Measurements from ENCODE around the gene MAST4.

The MAST4 gene

GRCh38 chr5:67003685-67003934 lies 407.4 kb downstream of the MAST4 start:
- no peak for DNase-seq

- DNase-seq: peak; percentile 95
These were observed 407.9 kb downstream of the MAST4 start for GRCh38 chr5:67003935-67004729.

- DNase-seq: no peak
These were observed 408.6 kb downstream of the MAST4 start for GRCh38 chr5:67004730-67005350.

- DNase-seq: peak; percentile 22
These were observed 409.7 kb downstream of the MAST4 start for GRCh38 chr5:67005737-67006499.

- no peak for DNase-seq
These were observed 410.3 kb downstream of the MAST4 start for GRCh38 chr5:67006500-67006848.

GRCh38 chr5:67009028-67009427 lies 412.8 kb downstream of the MAST4 start:
- no peak for DNase-seq

- DNase-seq: no peak
These were observed 414.7 kb downstream of the MAST4 start for GRCh38 chr5:67010684-67011409.

GRCh38 chr5:67011422-67011821 lies 415.2 kb downstream of the MAST4 start:
- DNase-seq: no peak

GRCh38 chr5:67012171-67012570 lies 416.0 kb downstream of the MAST4 start:
- no peak for DNase-seq

- no peak for DNase-seq
These were observed 417.5 kb downstream of the MAST4 start for GRCh38 chr5:67013719-67014118.

- DNase-seq: no peak
These were observed 418.0 kb downstream of the MAST4 start for GRCh38 chr5:67014191-67014590.

GRCh38 chr5:67014957-67015400 lies 418.8 kb downstream of the MAST4 start:
- DNase-seq: no peak

- no peak for DNase-seq
These were observed 419.5 kb downstream of the MAST4 start for GRCh38 chr5:67015541-67016191.

- no peak for DNase-seq
These were observed 423.1 kb downstream of the MAST4 start for GRCh38 chr5:67019065-67019845.

GRCh38 chr5:67020096-67020615 lies 424.0 kb downstream of the MAST4 start:
- no peak for DNase-seq

GRCh38 chr5:67021031-67021430 lies 424.8 kb downstream of the MAST4 start:
- DNase-seq: no peak

GRCh38 chr5:67021521-67021920 lies 425.3 kb downstream of the MAST4 start:
- DNase-seq: no peak

GRCh38 chr5:67021962-67022361 lies 425.8 kb downstream of the MAST4 start:
- no peak for DNase-seq

GRCh38 chr5:67025457-67025856 lies 429.3 kb downstream of the MAST4 start:
- no peak for DNase-seq

GRCh38 chr5:67026278-67026677 lies 430.1 kb downstream of the MAST4 start:
- DNase-seq: no peak

- DNase-seq: no peak
These were observed 431.0 kb downstream of the MAST4 start for GRCh38 chr5:67027171-67027570.

GRCh38 chr5:67028371-67028770 lies 432.2 kb downstream of the MAST4 start:
- DNase-seq: no peak

All from CD4-positive, alpha-beta T cell treated with Interleukin-4 for 4 hours (primary cell).